Neural progenitor cell (in vitro differentiated cells): ENCODE measurements around the gene MCRIP2. TPM values are rescaled to one million over a fixed set of nuclear protein-coding genes. Genes with fewer than 3 reads are reported as not detected.
A peak's percentile ranks its signal among the peaks of the same experiment; 100 is the strongest.

ENCODE experiments used
- DNase-seq: peaks from one replicate; pipeline ENCODE4 v3.0.0-alpha.2; 2016; ENCODE audit warnings: low spot score
- H2AFZ ChIP-seq: fragments of 200-600 bp; sonication (generic); replicated peaks from 2 replicates; pipeline ENCODE4 v1.6.1; 2016; ENCODE audit warnings: antibody characterized with exemption
- H3F3A ChIP-seq: fragments of 200-600 bp; sonication (generic); 2 replicates; pipeline ENCODE4 v1.6.1; 2016; ENCODE audit warnings: antibody characterized with exemption, low read depth
- H3K27ac ChIP-seq: fragments of 200-600 bp; sonication (generic); 2 replicates; pipeline ENCODE4 v1.5.1; 2016; ENCODE audit warnings: mild to moderate bottlenecking
- H3K27me3 ChIP-seq: fragments of 200-600 bp; sonication (generic); 2 replicates; pipeline ENCODE4 v1.6.1; 2016; ENCODE audit warnings: mild to moderate bottlenecking, moderate library complexity
- H3K36me3 ChIP-seq: fragments of 200-600 bp; sonication (generic); 2 replicates; pipeline ENCODE4 v1.5.1; 2016
- H3K4me1 ChIP-seq: fragments of 200-600 bp; sonication (generic); 2 replicates; pipeline ENCODE4 v1.6.1; 2016; ENCODE audit warnings: mixed run types
- H3K4me2 ChIP-seq: fragments of 200-600 bp; sonication (generic); 2 replicates; pipeline ENCODE4 v1.6.1; 2016
- H3K4me3 ChIP-seq: fragments of 200-600 bp; sonication (generic); 2 replicates; pipeline ENCODE4 v1.5.1; 2016
- H3K79me2 ChIP-seq: fragments of 200-600 bp; sonication (generic); 2 replicates; pipeline ENCODE4 v1.6.1; 2016; ENCODE audit warnings: low read depth
- H3K9ac ChIP-seq: fragments of 200-600 bp; sonication (generic); 2 replicates; pipeline ENCODE4 v1.6.1; 2016
- H3K9me3 ChIP-seq: fragments of 200-600 bp; sonication (generic); 2 replicates; pipeline ENCODE4 v1.5.1; 2016; ENCODE audit warnings: low read depth
- H4K20me1 ChIP-seq: fragments of 200-600 bp; sonication (generic); 2 replicates; pipeline ENCODE4 v1.6.1; 2016; ENCODE audit warnings: low read depth
- H3K27ac Mint-ChIP-seq: 3 replicates; pipeline ENCODE4 v1.8.0; 2021; ENCODE audit warnings: mixed read lengths
- H3K27me3 Mint-ChIP-seq: 2 replicates; pipeline ENCODE4 v1.8.0; 2022; ENCODE audit warnings: low read depth, mild to moderate bottlenecking, inconsistent platforms, moderate library complexity, mixed read lengths; ENCODE audit not compliant: insufficient read depth
- H3K36me3 Mint-ChIP-seq: 3 replicates; pipeline ENCODE4 v1.8.0; 2021; ENCODE audit warnings: mixed read lengths
- H3K4me1 Mint-ChIP-seq: 3 replicates; pipeline ENCODE4 v1.8.0; 2021; ENCODE audit warnings: mixed read lengths
- H3K4me3 Mint-ChIP-seq: 3 replicates; pipeline ENCODE4 v1.8.0; 2021; ENCODE audit warnings: mild to moderate bottlenecking, moderate library complexity, mixed read lengths
- H3K9me3 Mint-ChIP-seq: 3 replicates; pipeline ENCODE4 v1.8.0; 2020; ENCODE audit warnings: mixed read lengths
- CTCF ChIP-seq: fragments of 200-600 bp; sonication (generic); IDR thresholded peaks from 2 replicates; pipeline ENCODE4 v1.5.1; 2017; ENCODE audit warnings: antibody characterized with exemption, mild to moderate bottlenecking
- EZH2 ChIP-seq: fragments of 200-600 bp; sonication (generic); IDR thresholded peaks from 2 replicates; pipeline ENCODE4 v1.6.1; 2017; ENCODE audit warnings: antibody characterized with exemption, mild to moderate bottlenecking, moderate library complexity
- EZH2phosphoT487 ChIP-seq: fragments of 200-600 bp; sonication (generic); IDR thresholded peaks from 2 replicates; pipeline ENCODE4 v1.6.1; 2017; ENCODE audit warnings: antibody characterized with exemption
- total RNA-seq: library from RNA; depleted of rRNA; stranded (reverse); fragments of >200 nt; gene quantifications from 2 replicates; pipeline ENCODE4 v1.2.3, GENCODE V29; 2015; ENCODE audit warnings: low replicate concordance

MCRIP2 gene
- total RNA-seq, 1 donor from 2014 or later: 1.5 TPM

DNA sequence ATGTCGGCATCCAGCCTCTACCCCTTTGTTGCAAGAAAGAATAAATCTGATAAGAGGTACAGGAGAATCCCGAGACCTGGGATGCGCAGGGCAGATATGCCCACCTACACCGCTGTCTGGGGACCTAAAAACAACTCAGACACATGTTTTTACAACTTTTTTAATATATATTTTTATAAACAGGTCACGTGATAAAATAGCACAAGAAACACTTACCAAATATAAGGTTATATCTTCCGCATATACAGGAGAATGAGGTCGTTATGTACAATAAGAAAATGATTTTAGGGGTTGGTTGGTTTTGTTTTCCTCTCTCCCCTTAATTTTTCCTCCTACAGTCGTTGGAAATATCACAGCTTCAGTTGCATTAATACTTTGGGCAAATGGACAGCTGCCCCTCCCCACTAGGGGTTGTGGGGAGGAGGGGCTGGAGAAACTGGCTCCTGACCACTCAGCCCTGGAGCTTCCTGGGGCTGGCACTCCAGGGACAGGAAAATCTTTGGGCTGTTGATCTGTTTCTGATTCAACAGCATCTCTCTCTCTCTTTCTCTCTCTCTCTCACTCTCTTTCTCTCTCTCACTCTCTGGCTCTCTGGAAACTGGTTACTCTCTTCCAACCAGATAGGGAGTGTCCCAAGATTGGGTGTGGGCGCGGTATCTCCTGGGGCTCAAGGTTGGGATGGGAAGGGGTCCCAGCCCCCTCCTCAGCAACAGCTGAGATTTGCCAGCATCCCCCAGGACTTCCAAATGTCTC lies 50.9 kb downstream of the MCRIP2 start:
- H3K4me2 ChIP-seq: no peak overlapping the region
- no peak overlapping the region for H3K27ac ChIP-seq
- H3K4me3 Mint-ChIP-seq: peak overlapping the region; percentile 81
- no peak overlapping the region for H3K4me3 ChIP-seq
- peaks cover 32% of the 10 kb centered on the region for H3F3A ChIP-seq
- H3K36me3 Mint-ChIP-seq: no peaks in the 10 kb centered on the region
- peaks cover 71% of the 10 kb centered on the region for H3K27me3 ChIP-seq
- TF ChIP-seq EZH2phosphoT487: no peak
- TF ChIP-seq EZH2: no peak
- TF ChIP-seq CTCF: no peak
- no peak overlapping the region for H3K9ac ChIP-seq
- peaks cover 16% of the 10 kb centered on the region for H3K4me1 Mint-ChIP-seq
- peaks cover 38% of the 10 kb centered on the region for H3K27me3 Mint-ChIP-seq
- no peaks in the 10 kb centered on the region for H3K9me3 Mint-ChIP-seq
- H3K4me1 ChIP-seq: peaks cover 8% of the 10 kb centered on the region
- peaks cover 13% of the 10 kb centered on the region for H4K20me1 ChIP-seq
- H3K36me3 ChIP-seq: no peaks in the 10 kb centered on the region
- H3K27ac Mint-ChIP-seq: no peak overlapping the region
- no peak overlapping the region for H2AFZ ChIP-seq
- no peaks in the 10 kb centered on the region for H3K9me3 ChIP-seq
- H3K79me2 ChIP-seq: peaks cover 10% of the 10 kb centered on the region
- no peak for DNase-seq

DNA sequence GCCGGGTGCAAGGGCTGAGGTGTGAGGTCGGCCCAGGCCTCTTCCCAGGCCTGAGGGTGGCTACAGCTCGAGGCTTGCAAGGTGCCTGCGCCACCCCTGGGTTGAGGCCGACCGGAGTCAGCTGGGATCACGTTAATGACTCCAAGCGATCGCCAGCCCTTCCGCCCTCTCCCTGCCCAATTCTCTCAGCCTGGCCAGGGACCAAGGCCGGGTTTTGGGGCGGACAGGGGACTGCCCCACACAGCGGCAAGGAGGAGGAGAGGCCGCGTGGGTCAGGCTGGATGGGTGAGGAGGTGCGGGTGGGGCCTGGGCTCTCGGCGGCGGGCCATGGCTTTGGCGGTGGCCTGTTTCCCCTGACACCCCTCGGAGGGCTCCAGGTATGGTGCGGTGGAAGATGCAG lies 51.7 kb downstream of the MCRIP2 start:
- H3K27me3 ChIP-seq: peaks cover 80% of the 10 kb centered on the region

DNA sequence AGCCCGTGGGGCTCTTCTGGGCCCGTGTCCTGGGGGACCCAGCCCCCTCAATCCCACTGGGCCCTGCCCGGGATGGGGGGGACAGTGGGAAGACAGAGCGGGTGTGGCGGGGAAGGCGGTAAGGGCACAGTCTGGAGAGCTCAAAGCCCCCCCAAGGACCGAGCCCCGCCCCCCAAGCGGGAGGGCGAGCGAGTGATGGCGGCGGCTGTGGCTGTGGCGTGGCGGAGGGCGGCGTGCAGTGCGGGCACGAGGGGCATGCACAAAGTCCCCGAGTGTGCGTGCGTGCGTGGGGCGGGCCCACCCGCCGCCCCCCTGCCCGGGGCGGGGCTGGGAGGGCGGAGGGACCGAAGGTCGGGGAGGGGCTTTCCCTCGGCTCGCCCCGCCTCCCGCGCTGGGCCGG lies 52.1 kb downstream of the MCRIP2 start:
- H3K27me3 Mint-ChIP-seq: peaks cover 37% of the 10 kb centered on the region
- Histone ChIP-seq H3K4me1 (peaks cover 8% of the 10 kb centered on the region), H3K27ac (no peak overlapping the region), H3K9me3 (no peaks in the 10 kb centered on the region), H3K79me2 (peaks cover 7% of the 10 kb centered on the region), H3K27me3 (peaks cover 84% of the 10 kb centered on the region), H2AFZ (no peak overlapping the region), H3K36me3 (no peaks in the 10 kb centered on the region), H3K9ac (no peak overlapping the region), H3K4me3 (peak overlapping the region; percentile 44), H3F3A (peaks cover 32% of the 10 kb centered on the region), H4K20me1 (peaks cover 13% of the 10 kb centered on the region), H3K4me2 (peak overlapping the region; percentile 76)
- H3K36me3 Mint-ChIP-seq: no peaks in the 10 kb centered on the region
- H3K4me1 Mint-ChIP-seq: peaks cover 15% of the 10 kb centered on the region
- no peak overlapping the region for H3K27ac Mint-ChIP-seq
- H3K9me3 Mint-ChIP-seq: no peaks in the 10 kb centered on the region
- TF ChIP-seq EZH2 (no peak), EZH2phosphoT487 (no peak), CTCF (no peak)
- no peak overlapping the region for H3K4me3 Mint-ChIP-seq
- no peak for DNase-seq

More for the DNA sequence above, 51.7 kb downstream of the MCRIP2 start:
- Histone ChIP-seq H4K20me1 (peaks cover 13% of the 10 kb centered on the region), H3K36me3 (no peaks in the 10 kb centered on the region), H3F3A (peaks cover 32% of the 10 kb centered on the region), H3K79me2 (peaks cover 10% of the 10 kb centered on the region), H3K4me3 (peak overlapping the region; percentile 44), H3K27ac (no peak overlapping the region), H3K9me3 (no peaks in the 10 kb centered on the region), H2AFZ (no peak overlapping the region), H3K4me2 (peak overlapping the region; percentile 76), H3K9ac (no peak overlapping the region), H3K4me1 (peaks cover 8% of the 10 kb centered on the region)
- Mint-ChIP-seq H3K36me3 (no peaks in the 10 kb centered on the region), H3K27ac (no peak overlapping the region), H3K4me3 (peak overlapping the region; percentile 48), H3K4me1 (peaks cover 16% of the 10 kb centered on the region), H3K27me3 (peaks cover 36% of the 10 kb centered on the region), H3K9me3 (no peaks in the 10 kb centered on the region)
- no peak for TF ChIP-seq CTCF
- TF ChIP-seq EZH2: no peak
- no peak for TF ChIP-seq EZH2phosphoT487
- DNase-seq: no peak
